Measurements from ENCODE around the gene SCAP.

The SCAP gene

GRCh38 chr3:47430606-47431005 lies 45.1 kb downstream of the SCAP start:
- DNase-seq = no peak

- no peak for DNase-seq
Measured at GRCh38 chr3:47429476-47430270, 46.1 kb downstream of the SCAP start.

GRCh38 chr3:47428662-47429061 lies 47.1 kb downstream of the SCAP start:
- DNase-seq = no peak

- DNase-seq = no peak
Measured at GRCh38 chr3:47427866-47428265, 47.9 kb downstream of the SCAP start.

GRCh38 chr3:47425959-47426358 lies 49.8 kb downstream of the SCAP start:
- no peak for DNase-seq

- DNase-seq = no peak
Measured at GRCh38 chr3:47425383-47425778, 50.4 kb downstream of the SCAP start.

GRCh38 chr3:47424434-47425382 lies 51.0 kb downstream of the SCAP start:
- DNase-seq = no peak

GRCh38 chr3:47423548-47424145 lies 52.1 kb downstream of the SCAP start:
- no peak for DNase-seq

GRCh38 chr3:47422743-47423142 lies 53.0 kb downstream of the SCAP start:
- DNase-seq = no peak

- no peak for DNase-seq
Measured at GRCh38 chr3:47421741-47422649, 53.7 kb downstream of the SCAP start.

- peak; percentile 81 to 83 for DNase-seq
Measured at GRCh38 chr3:47420511-47421484, 54.9 kb downstream of the SCAP start.

GRCh38 chr3:47420044-47420430 lies 55.7 kb downstream of the SCAP start:
- DNase-seq = no peak

GRCh38 chr3:47419083-47420043 lies 56.4 kb downstream of the SCAP start:
- no peak for DNase-seq

- DNase-seq = no peak
Measured at GRCh38 chr3:47418167-47419082, 57.3 kb downstream of the SCAP start.

GRCh38 chr3:47416041-47416440 lies 59.7 kb downstream of the SCAP start:
- DNase-seq = no peak

GRCh38 chr3:47414666-47415587 lies 60.8 kb downstream of the SCAP start:
- no peak for DNase-seq

GRCh38 chr3:47414161-47414564 lies 61.6 kb downstream of the SCAP start:
- DNase-seq = no peak

- DNase-seq = no peak
Measured at GRCh38 chr3:47413751-47414150, 62.0 kb downstream of the SCAP start.
